Tibial nerve (tissue), 4 donors: ENCODE measurements around the gene UPK2. TPM values are rescaled to one million over a fixed set of nuclear protein-coding genes. Genes with fewer than 3 reads are reported as not detected.

Source experiments
- DNase-seq, 2 donors: peaks; one replicate each; pipeline ENCODE4 v3.0.0-alpha.2; 2019; ENCODE audit warnings: low spot score in 2 of 2
- H3K27ac ChIP-seq, 4 donors: fragments of 200-600 bp; sonication (generic) in 3 of 4; one replicate each; pipeline ENCODE4 v1.5.1; 2017 to 2019; ENCODE audit warnings: mild to moderate bottlenecking in 1 of 4
- H3K27me3 ChIP-seq, 2 donors: fragments of 200-600 bp; sonication (generic) in 1 of 2; one replicate each; pipeline versions ENCODE4 v1.5.1 to v1.6.0; 2017 to 2019
- H3K36me3 ChIP-seq, 3 donors: fragments of 200-600 bp; sonication (generic); one replicate each; pipeline ENCODE4 v1.5.1; 2018 to 2019
- H3K4me1 ChIP-seq, 4 donors: fragments of 200-600 bp; sonication (generic) in 3 of 4; one replicate each; pipeline ENCODE4 v1.5.1; 2017 to 2019
- H3K4me3 ChIP-seq, 4 donors: fragments of 200-600 bp; sonication (generic) in 3 of 4; one replicate each; pipeline ENCODE4 v1.5.1; 2017 to 2019; ENCODE audit warnings: mild to moderate bottlenecking in 1 of 4, moderate library complexity in 1 of 4
- H3K9me3 ChIP-seq, 4 donors: fragments of 200-600 bp; sonication (generic) in 3 of 4; one replicate each; pipeline ENCODE4 v1.5.1; 2017 to 2019
- EP300 ChIP-seq, 2 donors: sonication (generic); formaldehyde crosslinking; IDR thresholded peaks; one replicate each; pipeline ENCODE4 v1.6.1; 2017; ENCODE audit warnings: antibody characterized with exemption in 2 of 2, mild to moderate bottlenecking in 1 of 2
- POLR2A ChIP-seq, 2 donors: fragments of 450-650 bp; IDR thresholded peaks; one replicate each; pipeline ENCODE4 v1.6.1; 2017; ENCODE audit warnings: antibody characterized with exemption in 2 of 2, mild to moderate bottlenecking in 2 of 2, moderate library complexity in 2 of 2
- WGBS, 2 donors: methylation state at CpG; one replicate each; pipeline ENCODE4 v1.1.5; 2018; 5-methylcytosine and 5-hydroxymethylcytosine counted together
- total RNA-seq, 4 donors: library from RNA; depleted of rRNA; stranded (reverse); fragments of >200 nt; gene quantifications; one replicate each; pipeline ENCODE4 v1.1.0, GENCODE V29; 2016
- TF ChIP-seq, protein P1 (sequence below), 5 experiments: fragments of 200-600 bp in 3 of 5; fragments of 450-650 bp in 2 of 5; sonication (generic) in 3 of 5; IDR thresholded peaks; one replicate each; pipeline ENCODE4 v1.5.1; 2016 to 2019; ENCODE audit warnings: antibody characterized with exemption in 5 of 5, mild to moderate bottlenecking in 3 of 5, moderate library complexity in 2 of 5

The UPK2 gene
- total RNA-seq, 4 donors from 2014 or later: not detected

DNA sequence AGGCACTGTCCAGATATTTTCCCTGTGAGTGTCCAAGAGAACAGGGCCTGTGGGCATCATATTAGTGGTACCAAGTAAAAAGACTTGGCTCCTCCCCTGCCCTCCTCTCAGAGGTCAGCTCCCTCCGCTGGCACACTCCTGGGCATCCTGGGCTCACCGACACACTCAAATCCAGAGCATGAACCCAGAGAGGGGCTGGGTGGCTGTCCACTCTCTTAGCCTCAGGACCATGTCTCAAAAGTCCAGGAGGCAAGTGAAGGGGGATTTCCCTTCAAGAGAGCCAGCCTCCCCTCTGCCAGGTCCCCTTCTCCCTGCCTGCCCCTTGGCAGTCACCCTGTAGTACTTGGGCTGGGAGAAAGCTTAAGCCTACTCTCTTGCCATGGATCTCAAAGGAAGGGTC is 40.7 kb upstream of the UPK2 start:
- Histone ChIP-seq H3K4me3 (no peak overlapping the region), H3K4me1 (peaks cover 17 to 100% (median 98%) of the 10 kb centered on the region in 4 donors), H3K27ac (peak overlapping the region; percentile 88 to 97 (median 93)), H3K36me3 (no peaks in the 10 kb centered on the region), H3K9me3 (no peaks in the 10 kb centered on the region), H3K27me3 (no peaks in the 10 kb centered on the region)
- TF ChIP-seq, protein P1, sequence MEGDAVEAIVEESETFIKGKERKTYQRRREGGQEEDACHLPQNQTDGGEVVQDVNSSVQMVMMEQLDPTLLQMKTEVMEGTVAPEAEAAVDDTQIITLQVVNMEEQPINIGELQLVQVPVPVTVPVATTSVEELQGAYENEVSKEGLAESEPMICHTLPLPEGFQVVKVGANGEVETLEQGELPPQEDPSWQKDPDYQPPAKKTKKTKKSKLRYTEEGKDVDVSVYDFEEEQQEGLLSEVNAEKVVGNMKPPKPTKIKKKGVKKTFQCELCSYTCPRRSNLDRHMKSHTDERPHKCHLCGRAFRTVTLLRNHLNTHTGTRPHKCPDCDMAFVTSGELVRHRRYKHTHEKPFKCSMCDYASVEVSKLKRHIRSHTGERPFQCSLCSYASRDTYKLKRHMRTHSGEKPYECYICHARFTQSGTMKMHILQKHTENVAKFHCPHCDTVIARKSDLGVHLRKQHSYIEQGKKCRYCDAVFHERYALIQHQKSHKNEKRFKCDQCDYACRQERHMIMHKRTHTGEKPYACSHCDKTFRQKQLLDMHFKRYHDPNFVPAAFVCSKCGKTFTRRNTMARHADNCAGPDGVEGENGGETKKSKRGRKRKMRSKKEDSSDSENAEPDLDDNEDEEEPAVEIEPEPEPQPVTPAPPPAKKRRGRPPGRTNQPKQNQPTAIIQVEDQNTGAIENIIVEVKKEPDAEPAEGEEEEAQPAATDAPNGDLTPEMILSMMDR (IDR thresholded peaks at IDR 0.05): no peak
- TF ChIP-seq EP300 (IDR thresholded peaks at IDR 0.05) (no peak), POLR2A (IDR thresholded peaks at IDR 0.05) (no peak)
- no peak for DNase-seq
- WGBS, 2 donors: 56 to 65% methylated on average over 2 of the region's 2 CpGs

DNA sequence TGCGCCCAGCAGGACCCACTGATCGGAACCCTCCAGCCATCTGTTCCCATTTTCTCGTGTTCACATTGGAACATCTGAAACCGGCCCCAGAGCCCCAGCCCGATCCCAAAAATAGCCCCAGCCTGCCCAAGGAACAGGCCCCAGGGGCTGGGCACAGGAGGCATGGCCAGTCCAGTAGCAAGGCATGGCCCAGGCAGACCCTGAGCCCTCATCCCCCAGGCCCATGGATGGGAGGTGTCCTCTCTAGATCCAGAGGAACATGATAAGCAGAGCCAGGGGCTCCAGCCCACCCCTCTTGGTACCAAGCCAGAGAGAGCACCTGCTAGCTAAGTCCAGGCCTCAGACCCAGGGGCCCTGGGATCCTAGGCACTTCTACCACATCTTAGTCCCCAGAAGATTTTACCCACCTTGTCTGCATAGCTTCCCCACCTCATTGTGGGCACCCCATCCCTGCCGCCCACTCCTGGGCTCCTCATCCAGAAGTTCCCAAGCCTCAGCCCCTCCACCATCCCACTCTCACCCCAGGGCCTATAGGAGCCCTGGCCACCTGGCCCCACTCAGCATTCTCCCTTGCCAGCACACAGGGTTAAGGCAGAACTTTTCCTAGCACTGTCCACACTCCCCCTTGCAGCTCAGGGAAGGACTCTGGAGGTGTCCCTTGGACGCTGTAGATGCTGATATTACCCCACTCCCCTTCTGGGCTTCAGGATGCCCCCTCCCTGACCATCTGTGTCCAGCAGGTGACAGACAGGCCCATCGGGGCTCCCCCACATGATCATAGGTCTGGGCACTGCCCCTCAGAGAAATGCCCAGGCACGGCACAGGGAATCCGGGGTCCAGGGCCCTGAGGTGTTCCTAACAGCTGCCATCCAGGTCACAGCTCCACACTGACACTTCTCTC is 39.9 kb upstream of the UPK2 start:
- TF ChIP-seq POLR2A (IDR thresholded peaks at IDR 0.05) (no peak), EP300 (IDR thresholded peaks at IDR 0.05) (no peak)
- TF ChIP-seq, protein P1 (IDR thresholded peaks at IDR 0.05): no peak
- DNase-seq: no peak
- WGBS, 2 donors: 37 to 39% methylated on average over 9 to 10 of the region's 10 CpGs

DNA sequence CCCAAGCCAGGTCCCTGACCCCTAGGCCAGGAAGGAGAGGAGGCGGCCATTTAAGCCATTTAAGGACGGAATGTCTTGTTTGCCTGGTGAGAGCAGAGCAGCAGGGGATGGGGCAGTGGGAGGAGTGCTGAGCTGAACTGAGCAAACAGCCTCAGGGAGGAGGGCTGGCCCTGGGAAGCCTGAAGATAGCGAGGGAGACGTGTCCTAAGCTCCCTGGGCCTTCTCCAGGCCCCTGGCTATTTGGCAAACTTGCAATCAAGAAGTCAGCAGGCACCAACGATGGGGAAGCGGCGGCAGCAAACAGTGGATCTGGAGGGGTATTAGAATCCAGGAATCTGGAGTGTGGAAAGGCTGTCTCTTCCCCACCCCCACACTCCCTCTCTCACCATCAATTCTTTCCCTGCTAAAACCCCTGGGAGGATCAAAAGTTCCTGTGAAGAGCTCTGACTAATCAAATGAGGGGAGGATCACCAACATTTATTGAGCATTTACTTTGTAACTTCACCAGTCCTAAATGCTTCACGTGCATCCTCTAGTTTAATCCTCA is 39.2 kb upstream of the UPK2 start:
- Histone ChIP-seq H3K27ac (peak overlapping the region; percentile 88 to 97 (median 93)), H3K36me3 (no peaks in the 10 kb centered on the region), H3K9me3 (no peaks in the 10 kb centered on the region), H3K27me3 (no peaks in the 10 kb centered on the region), H3K4me1 (peaks cover 14 to 100% (median 97%) of the 10 kb centered on the region in 4 donors), H3K4me3 (no peak overlapping the region)
- DNase-seq: no peak
- TF ChIP-seq POLR2A (IDR thresholded peaks at IDR 0.05): no peak
- TF ChIP-seq, protein P1 (IDR thresholded peaks at IDR 0.05): no peak
- TF ChIP-seq EP300 (IDR thresholded peaks at IDR 0.05): peak in 1 of 2 donors; percentile 8
- 17 to 26% methylated on average over 8 of the region's 8 CpGs for WGBS, 2 donors

More for the DNA sequence above, 39.9 kb upstream of the UPK2 start:
- Histone ChIP-seq H3K27ac (peak overlapping the region; percentile 88 to 97 (median 93)), H3K9me3 (no peaks in the 10 kb centered on the region), H3K4me3 (no peak overlapping the region), H3K4me1 (peaks cover 14 to 100% (median 98%) of the 10 kb centered on the region in 4 donors), H3K27me3 (no peaks in the 10 kb centered on the region), H3K36me3 (no peaks in the 10 kb centered on the region)

DNA sequence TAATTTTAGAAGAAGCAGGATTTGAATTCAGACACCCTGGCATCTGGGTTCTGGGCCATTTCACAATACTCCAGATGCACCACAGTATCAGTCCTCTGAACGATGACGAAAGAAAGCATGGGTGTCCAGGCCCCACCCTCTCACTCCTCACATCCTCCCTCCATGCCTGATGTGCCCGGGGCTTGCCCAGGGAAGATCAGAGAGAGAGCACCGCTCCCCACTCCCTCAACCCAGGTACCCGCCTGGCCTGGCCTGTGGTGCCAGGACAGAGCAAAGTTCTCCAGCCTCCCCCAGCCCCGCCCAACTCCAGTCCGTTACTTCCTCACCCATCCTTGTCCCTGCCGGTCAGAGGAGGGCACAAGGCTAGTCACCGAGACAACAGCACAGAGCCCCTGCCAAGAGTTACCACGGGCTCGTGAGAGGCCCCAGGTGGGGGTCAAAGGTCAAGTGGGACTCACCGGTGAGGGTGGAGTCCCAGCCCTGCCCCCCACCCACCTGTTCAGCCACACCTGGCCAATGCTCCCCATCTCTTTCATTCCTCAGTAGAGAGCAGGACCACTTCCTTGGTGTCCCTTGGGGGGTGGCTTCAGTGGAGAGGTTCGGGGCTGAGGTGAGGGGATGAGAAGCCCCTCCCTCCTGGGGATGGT is 38.5 kb upstream of the UPK2 start:
- H3K27me3 ChIP-seq: no peaks in the 10 kb centered on the region
- WGBS, 2 donors: 9 to 16% methylated on average over 9 to 13 of the region's 13 CpGs
- TF ChIP-seq EP300 (IDR thresholded peaks at IDR 0.05): peak in 1 of 2 donors; percentile 76
- TF ChIP-seq, protein P1 (IDR thresholded peaks at IDR 0.05): no peak
- peak in 1 of 2 donors; percentile 40 for TF ChIP-seq POLR2A (IDR thresholded peaks at IDR 0.05)
- H3K27ac ChIP-seq: peak overlapping the region; percentile 88 to 97 (median 93)
- H3K4me3 ChIP-seq: peak overlapping the region in 3 of 4 donors; percentile 23 to 94 (median 28)
- DNase-seq: peak; percentile 68 to 81
- peaks cover 14 to 100% (median 97%) of the 10 kb centered on the region in 4 donors for H3K4me1 ChIP-seq
- no peaks in the 10 kb centered on the region for H3K36me3 ChIP-seq
- no peaks in the 10 kb centered on the region for H3K9me3 ChIP-seq
